Left kidney (tissue), 2 donors: ENCODE data around the gene ENPP6. TPM values are rescaled to one million over a fixed set of nuclear protein-coding genes. Genes with fewer than 3 reads are reported as not detected.
"Not testable (repeated sequence)": the region's sequence is repeated elsewhere in the genome, so short reads cannot be mapped to it uniquely, and the experiment has no call there.

Source experiments
- DNase-seq: peaks from one replicate; pipeline ENCODE4 v3.0.0-alpha.2; 2013
- polyA plus RNA-seq: library from polyadenylated mRNA; unstranded; fragments of 120-200 nt; gene quantifications from one replicate; pipeline ENCODE4 v1.2.1, GENCODE V29; 2013; ENCODE audit not compliant: insufficient read length

ENPP6 gene
- polyA plus RNA-seq, 1 donor = 9.2 TPM

GRCh38 chr4:184148738-184149637 is 68.7 kb downstream of the ENPP6 start:
- DNase-seq = no peak

- DNase-seq = no peak
Measured at GRCh38 chr4:184147858-184148737, 69.6 kb downstream of the ENPP6 start.

DNA sequence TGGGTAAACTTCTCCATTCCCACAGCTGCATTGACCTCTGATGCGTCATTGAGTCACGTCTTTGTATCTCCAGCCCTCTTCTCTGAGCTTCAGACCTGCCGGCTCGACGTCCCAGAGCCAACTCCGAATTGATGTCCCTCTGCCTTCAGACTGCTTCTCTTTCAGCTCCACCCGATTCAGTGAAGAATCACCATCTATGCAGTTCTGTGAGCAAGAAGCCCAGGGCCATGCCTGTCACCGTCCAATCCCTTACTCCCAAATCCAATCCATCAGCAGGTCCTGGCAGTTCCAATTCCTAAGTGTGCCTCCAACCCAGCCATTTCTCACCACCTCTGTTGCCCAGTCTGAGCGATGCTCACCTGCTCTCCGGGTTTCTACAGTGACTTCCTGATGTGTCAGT is 70.7 kb downstream of the ENPP6 start:
- no peak for DNase-seq

DNA sequence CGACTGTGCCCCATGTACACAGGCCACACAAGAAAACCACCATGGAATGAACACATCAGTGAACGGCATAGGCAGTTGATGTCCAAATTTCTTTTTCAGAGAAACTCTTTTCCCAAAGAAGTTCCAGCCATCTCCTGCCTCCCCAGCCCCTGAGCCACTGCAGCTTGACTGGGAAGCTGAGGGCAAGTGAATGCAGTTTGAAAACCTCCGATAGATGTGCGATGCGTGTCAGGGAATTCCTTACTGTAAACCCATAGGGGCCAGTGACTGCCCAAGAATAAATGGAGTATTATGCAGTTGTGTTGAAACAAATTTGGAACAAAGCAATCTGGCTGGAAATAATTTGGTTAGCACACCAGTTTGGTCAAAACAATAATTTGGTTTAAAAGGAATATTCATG is 72.1 kb downstream of the ENPP6 start:
- DNase-seq = no peak

- DNase-seq = no peak
Measured at GRCh38 chr4:184143770-184144564, 73.7 kb downstream of the ENPP6 start.

DNA sequence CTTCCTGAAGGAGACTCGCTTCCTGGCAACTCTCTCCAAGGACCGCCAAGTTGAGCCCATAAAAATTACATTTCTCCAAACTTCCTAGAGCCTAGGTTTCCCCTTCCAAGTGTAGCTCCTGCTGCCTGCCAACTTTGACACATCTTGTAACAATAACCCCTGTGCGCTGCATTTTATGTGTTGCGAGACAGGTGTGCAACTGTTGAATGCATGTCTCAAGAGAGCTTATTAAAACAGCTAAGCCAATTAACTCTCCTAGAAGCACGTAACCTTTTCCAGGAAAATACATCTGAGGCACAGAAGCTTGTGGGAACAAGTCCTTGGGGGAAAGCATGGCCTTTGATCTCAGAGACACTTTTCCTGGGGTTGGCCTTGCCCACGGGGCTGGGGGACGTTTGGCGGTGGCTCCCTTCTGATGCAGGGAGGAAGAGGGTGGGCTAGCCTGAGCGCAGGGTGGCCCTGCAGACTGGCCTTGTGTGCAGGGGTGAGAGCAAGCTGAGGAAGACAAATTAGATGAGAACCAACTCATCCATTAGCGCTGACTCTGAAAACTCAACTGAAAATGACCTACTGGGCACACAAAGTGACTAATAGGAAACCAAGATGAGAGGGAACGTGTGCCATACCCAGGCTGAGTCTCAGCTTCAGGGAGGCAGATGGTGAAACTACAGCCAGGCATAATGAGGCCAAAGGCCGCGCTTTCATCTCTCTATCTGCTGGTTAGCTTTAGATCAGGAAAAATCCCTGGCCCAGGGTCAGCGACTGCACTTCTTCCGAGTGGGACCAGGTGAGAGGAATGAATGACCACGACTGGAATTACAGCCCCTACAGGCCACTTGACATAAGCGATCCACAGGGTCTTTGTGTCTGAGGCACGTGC is 75.3 kb downstream of the ENPP6 start:
- DNase-seq = no peak

- DNase-seq = not testable (repeated sequence)
Measured at GRCh38 chr4:184140901-184141300, 76.8 kb downstream of the ENPP6 start.

- no peak for DNase-seq
Measured at GRCh38 chr4:184136525-184136924, 81.1 kb downstream of the ENPP6 start.

- DNase-seq = no peak
Measured at GRCh38 chr4:184126800-184127199, 90.9 kb downstream of the ENPP6 start.

GRCh38 chr4:184122631-184123408 is 94.9 kb downstream of the ENPP6 start:
- no peak for DNase-seq

GRCh38 chr4:184120549-184121127 is 97.0 kb downstream of the ENPP6 start:
- no peak for DNase-seq

- DNase-seq = no peak
Measured at GRCh38 chr4:184117662-184118199, 99.9 kb downstream of the ENPP6 start.

GRCh38 chr4:184115399-184115798 is 102.3 kb downstream of the ENPP6 start:
- DNase-seq = no peak

GRCh38 chr4:184114431-184114830 is 103.2 kb downstream of the ENPP6 start:
- no peak for DNase-seq

- no peak for DNase-seq
Measured at GRCh38 chr4:184112006-184112550, 105.6 kb downstream of the ENPP6 start.

DNA sequence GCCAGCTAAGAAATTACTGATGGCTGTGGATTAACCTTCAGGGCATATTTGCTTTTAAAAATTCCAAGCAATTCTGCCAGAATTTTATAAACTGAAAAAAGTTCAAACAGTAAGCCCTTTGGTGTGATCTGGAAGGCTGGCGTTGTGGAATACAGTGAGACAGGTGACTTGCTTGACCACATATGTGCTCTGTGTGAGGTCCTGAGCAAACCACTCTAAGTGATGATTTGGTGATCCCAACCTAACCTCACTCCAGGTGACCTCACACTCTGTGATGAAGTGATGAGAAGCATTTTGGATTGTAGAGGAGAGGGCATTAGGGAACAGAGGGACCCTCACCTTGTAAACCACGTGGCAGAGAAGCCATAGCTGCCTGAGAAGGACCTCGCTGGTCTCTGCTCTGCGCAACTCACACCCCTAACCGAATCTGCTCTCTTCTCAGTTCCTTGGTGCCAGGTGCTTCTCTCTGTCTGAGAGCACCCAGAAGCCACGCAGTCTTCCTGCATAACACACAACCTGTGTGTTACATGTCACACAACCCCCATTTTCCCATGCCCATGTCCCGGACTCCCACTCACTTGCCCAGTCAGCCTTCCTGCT is 106.3 kb downstream of the ENPP6 start:
- DNase-seq = no peak

DNA sequence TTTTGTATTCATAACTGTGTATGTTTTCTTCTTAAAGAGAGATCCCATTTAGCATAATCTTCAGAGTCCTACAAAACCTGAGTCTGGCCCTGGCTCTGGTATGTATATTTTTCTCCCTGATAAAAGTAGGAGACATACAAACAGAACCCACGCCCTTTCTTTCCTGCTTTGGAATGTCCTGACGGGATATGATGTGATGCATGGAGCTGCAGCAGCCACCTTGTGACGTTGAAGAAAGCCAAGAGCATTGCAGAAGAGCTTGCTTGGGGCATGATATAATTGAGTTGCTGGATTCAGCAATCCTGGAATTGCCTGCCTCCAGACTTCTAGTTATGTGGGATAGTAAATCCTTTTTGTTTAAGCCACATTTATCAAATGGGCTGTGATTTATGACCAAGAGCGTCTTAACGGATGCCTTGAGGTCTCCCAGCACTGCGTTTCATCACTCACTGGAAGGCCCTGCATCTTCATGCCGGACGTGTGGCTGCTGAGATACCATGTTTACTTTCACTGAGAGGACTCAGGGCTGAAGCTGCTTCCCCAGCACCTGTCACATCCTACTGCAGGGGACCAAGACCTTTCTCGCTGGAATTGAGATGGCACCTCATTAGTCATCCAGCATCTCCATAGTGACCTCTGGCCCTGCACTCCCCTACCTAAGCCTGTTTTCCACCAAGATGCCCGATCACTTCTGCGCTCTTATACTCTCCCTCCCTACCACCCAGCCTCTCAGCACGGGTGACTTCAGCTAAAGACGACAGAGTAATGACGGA is 107.0 kb downstream of the ENPP6 start:
- no peak for DNase-seq

DNA sequence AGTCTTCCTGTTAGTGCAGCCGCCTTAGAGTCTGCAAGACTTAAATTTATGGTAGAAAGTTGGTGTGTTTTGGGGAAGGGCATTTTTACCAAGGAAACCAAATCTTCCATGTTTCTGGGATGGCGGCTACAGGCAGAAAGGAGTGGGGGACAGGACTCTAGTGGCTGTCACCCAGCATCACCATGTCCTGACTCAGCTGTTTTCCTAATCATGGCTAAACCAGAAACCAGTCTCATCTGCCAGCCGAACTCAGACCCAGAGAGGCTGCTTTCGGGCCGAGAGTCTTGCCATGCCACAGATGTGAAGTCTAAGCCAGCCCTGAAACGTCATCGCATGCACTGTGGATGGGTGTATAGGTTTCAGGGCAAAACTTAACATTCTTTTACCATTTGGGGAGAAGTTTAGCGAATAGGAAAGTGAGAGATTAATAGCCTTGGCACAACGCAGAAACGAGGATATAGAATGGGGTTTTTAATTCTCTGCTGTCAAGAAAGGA is 109.6 kb downstream of the ENPP6 start:
- DNase-seq = no peak
